Glomerular visceral epithelial cell (primary cell): ENCODE results near the gene MTARC1.

Experiments used
- DNase-seq: peaks from one replicate; pipeline ENCODE4 v3.0.0-alpha.2; 2016; ENCODE audit errors: extremely low spot score

The MTARC1 gene

DNA sequence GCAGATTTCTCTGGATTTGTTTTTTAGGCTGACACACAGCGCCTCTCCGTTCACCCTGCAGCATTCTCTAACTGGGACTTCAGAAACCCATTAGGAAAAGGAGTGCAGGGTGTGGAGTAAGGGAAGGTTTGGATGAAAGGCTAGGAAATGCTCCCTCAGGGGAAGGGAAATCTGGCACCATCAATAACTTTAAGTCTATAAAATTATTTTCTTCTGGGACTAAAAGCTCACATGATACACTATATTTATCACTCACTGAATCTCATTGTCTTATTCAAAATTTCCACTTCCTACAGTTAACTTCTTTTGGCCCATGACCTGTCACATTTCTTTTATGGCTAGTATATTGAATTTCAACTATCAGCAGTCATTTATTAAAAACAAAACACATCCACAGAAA, 46.7 kb downstream of the MTARC1 start:
- DNase-seq = no peak

DNA sequence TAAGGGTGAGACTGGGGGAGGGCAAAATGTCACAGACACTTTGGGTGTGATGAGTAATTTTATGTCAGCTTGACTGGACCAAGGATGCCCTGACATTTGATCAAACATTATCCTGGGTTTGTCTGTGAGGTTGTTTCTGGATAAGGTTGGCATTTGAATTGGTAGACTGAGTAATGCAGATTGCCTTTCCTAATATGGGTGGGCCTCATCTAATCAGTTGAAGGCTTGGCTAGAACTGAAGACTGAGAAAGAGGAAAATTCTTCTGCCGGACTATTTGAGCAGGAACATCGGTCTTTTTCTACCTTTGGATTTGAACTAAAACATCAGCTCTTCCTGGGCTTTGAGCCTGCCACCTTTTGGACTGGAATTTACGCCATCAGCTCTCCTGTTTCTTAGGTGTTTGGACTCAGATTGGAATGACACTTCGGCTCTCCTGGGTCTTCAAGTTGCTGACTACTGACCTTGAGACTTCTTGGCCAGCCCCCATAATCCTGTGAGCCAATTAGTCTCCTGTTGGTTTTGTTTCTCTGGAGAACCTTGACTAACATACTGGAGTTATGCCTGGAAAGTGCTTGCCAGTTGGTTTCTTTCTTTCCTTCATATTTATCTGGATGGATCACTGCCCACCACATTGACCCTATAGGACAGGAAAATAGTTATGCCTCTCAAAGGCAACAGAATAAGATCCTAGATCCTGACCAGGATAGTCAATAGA, 47.6 kb downstream of the MTARC1 start:
- DNase-seq = no peak
